Measurements from ENCODE around the gene GABRB1.

GRCh38 chr4:47468706-47469365, 437.5 kb downstream of the GABRB1 start:
- TF ChIP-seq EZH2 (IDR thresholded peaks at IDR 0.05; ENCODE audit: low read length, unreplicated experiment) (no peak), CTCF (conservative IDR thresholded peaks at IDR 0.05; ENCODE audit: low read depth, low read length) (no peak)
